ENCODE measurements around the gene APOL1.

DNA sequence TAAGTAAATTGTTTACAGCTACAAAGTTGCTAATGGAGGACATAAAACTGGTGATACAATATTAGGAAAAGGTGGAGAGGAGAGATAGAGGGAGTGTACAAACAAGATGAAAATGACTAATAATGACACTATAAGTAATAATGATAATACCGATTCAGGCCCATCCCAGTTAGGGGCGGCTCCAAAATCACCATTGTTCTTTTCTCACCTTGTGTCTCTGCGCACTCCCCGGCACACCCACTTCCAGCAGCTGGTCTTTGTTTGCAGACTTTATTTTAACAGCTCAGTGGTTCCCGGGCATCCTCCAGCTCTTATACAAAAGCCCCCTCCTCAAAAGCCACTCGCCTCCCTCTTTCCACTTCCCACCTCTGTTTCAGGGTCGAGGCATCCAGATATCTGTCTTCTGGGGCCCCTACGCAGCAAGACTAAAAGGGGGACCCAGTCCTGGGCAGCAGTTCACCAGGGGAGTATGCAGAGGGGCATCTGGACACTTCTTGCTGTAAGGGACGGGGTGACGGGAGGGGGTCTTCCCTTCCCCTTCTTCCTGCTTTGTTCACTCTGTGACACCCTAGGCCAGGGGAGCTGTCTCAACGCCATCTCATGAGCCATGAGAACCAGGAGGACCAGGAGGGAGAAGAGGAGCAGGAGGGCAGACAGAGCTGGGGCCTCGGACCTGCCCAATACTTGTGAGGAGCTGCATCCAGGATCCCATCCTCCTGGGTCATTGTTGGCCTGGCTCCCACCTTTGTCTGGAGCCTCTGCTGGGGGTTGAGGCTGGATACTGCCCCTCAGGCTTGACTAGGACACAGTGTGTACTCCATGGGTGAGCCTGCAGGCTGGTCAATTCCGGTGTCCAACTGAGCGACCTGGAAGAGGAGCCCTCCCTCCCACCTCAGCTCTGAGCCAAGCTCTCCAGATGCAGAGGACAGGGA is 16.3 kb upstream of the APOL1 start:
- TF ChIP-seq, protein P1, sequence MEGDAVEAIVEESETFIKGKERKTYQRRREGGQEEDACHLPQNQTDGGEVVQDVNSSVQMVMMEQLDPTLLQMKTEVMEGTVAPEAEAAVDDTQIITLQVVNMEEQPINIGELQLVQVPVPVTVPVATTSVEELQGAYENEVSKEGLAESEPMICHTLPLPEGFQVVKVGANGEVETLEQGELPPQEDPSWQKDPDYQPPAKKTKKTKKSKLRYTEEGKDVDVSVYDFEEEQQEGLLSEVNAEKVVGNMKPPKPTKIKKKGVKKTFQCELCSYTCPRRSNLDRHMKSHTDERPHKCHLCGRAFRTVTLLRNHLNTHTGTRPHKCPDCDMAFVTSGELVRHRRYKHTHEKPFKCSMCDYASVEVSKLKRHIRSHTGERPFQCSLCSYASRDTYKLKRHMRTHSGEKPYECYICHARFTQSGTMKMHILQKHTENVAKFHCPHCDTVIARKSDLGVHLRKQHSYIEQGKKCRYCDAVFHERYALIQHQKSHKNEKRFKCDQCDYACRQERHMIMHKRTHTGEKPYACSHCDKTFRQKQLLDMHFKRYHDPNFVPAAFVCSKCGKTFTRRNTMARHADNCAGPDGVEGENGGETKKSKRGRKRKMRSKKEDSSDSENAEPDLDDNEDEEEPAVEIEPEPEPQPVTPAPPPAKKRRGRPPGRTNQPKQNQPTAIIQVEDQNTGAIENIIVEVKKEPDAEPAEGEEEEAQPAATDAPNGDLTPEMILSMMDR (IDR thresholded peaks at IDR 0.05): no peak
- no peak for TF ChIP-seq POLR2A (IDR thresholded peaks at IDR 0.05)

All from testis (tissue), 2 donors.